Superior temporal gyrus (tissue), 1 donor: ENCODE measurements around the gene RIMBP2.

Source experiments
- DNase-seq: peaks from one replicate; pipeline ENCODE4 v3.0.0-alpha.2; 2016; ENCODE audit errors: extremely low spot score

Gene RIMBP2

GRCh38 chr12:130506844-130507243 is 209.3 kb downstream of the RIMBP2 start:
- no peak for DNase-seq

GRCh38 chr12:130504840-130505175 is 211.3 kb downstream of the RIMBP2 start:
- DNase-seq = no peak

- DNase-seq = no peak
Measured at GRCh38 chr12:130504110-130504839, 211.8 kb downstream of the RIMBP2 start.

- no peak for DNase-seq
Measured at GRCh38 chr12:130501821-130502220, 214.3 kb downstream of the RIMBP2 start.

GRCh38 chr12:130500835-130501330 is 215.2 kb downstream of the RIMBP2 start:
- DNase-seq = no peak

GRCh38 chr12:130499474-130499873 is 216.6 kb downstream of the RIMBP2 start:
- no peak for DNase-seq

GRCh38 chr12:130498589-130499385 is 217.3 kb downstream of the RIMBP2 start:
- no peak for DNase-seq

GRCh38 chr12:130497991-130498390 is 218.1 kb downstream of the RIMBP2 start:
- DNase-seq = no peak

- no peak for DNase-seq
Measured at GRCh38 chr12:130497321-130497720, 218.8 kb downstream of the RIMBP2 start.

- no peak for DNase-seq
Measured at GRCh38 chr12:130496516-130497120, 219.5 kb downstream of the RIMBP2 start.

- DNase-seq = no peak
Measured at GRCh38 chr12:130495156-130495555, 220.9 kb downstream of the RIMBP2 start.

- DNase-seq = no peak
Measured at GRCh38 chr12:130494736-130495135, 221.4 kb downstream of the RIMBP2 start.

- DNase-seq = no peak
Measured at GRCh38 chr12:130493951-130494350, 222.1 kb downstream of the RIMBP2 start.

- peak; percentile 31 for DNase-seq
Measured at GRCh38 chr12:130491421-130492357, 224.4 kb downstream of the RIMBP2 start.

- DNase-seq = no peak
Measured at GRCh38 chr12:130490674-130491073, 225.4 kb downstream of the RIMBP2 start.

GRCh38 chr12:130489293-130489692 is 226.8 kb downstream of the RIMBP2 start:
- DNase-seq = no peak

GRCh38 chr12:130488358-130488710 is 227.8 kb downstream of the RIMBP2 start:
- DNase-seq = peak; percentile 60

- DNase-seq = no peak
Measured at GRCh38 chr12:130487636-130488357, 228.3 kb downstream of the RIMBP2 start.

- no peak for DNase-seq
Measured at GRCh38 chr12:130486891-130487416, 229.1 kb downstream of the RIMBP2 start.

- DNase-seq = no peak
Measured at GRCh38 chr12:130486146-130486435, 230.0 kb downstream of the RIMBP2 start.
